Measurements from ENCODE around the gene OR2T6. TPM values are rescaled to one million over a fixed set of nuclear protein-coding genes. Genes with fewer than 3 reads are reported as not detected.

Gene OR2T6
- total RNA-seq, 2 experiments from 2014 or later: not detected

- H3K4me3 ChIP-seq (ENCODE audit: low read length): no peak overlapping the region
- H3K4me1 Mint-ChIP-seq (ENCODE audit: low read depth): no peaks in the 10 kb centered on the region
- TF ChIP-seq, protein P1, sequence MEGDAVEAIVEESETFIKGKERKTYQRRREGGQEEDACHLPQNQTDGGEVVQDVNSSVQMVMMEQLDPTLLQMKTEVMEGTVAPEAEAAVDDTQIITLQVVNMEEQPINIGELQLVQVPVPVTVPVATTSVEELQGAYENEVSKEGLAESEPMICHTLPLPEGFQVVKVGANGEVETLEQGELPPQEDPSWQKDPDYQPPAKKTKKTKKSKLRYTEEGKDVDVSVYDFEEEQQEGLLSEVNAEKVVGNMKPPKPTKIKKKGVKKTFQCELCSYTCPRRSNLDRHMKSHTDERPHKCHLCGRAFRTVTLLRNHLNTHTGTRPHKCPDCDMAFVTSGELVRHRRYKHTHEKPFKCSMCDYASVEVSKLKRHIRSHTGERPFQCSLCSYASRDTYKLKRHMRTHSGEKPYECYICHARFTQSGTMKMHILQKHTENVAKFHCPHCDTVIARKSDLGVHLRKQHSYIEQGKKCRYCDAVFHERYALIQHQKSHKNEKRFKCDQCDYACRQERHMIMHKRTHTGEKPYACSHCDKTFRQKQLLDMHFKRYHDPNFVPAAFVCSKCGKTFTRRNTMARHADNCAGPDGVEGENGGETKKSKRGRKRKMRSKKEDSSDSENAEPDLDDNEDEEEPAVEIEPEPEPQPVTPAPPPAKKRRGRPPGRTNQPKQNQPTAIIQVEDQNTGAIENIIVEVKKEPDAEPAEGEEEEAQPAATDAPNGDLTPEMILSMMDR (IDR thresholded peaks at IDR 0.05): no peak
- no peaks in the 10 kb centered on the region for H3K9me3 Mint-ChIP-seq
- H3K27ac Mint-ChIP-seq: no peak overlapping the region
- intact Hi-C loops (cut with DNase I, micrococcal nuclease): no loop called here
- H3K9me3 ChIP-seq (ENCODE audit: control insufficient read depth in 1 of 2, insufficient read depth in 1 of 2, low read length in 2 of 2): no peaks in the 10 kb centered on the region
- H3K27me3 ChIP-seq (ENCODE audit: control insufficient read depth in 1 of 2, insufficient read depth in 2 of 2, low read length in 2 of 2): peaks cover 0 to 3% of the 10 kb centered on the region in 2 experiments
- H3K36me3 ChIP-seq (ENCODE audit: insufficient read depth, low read length): no peaks in the 10 kb centered on the region
- CTCF ChIA-PET: no interaction called here
- no peaks in the 10 kb centered on the region for H3K36me3 Mint-ChIP-seq (ENCODE audit: low read depth)
- no peaks in the 10 kb centered on the region for H3K4me1 ChIP-seq (ENCODE audit: insufficient read depth, low read length)
- POLR2A ChIA-PET: no interaction called here
- H3K27ac ChIP-seq (ENCODE audit: low read depth in 1 of 2, low read length in 2 of 2): no peak overlapping the region
- DNase-seq (no peak), ATAC-seq (ENCODE audit: poor library complexity) (no peak)
- no peak overlapping the region for H3K4me3 Mint-ChIP-seq
- peaks cover 4% of the 10 kb centered on the region for H3K27me3 Mint-ChIP-seq
Measured at GRCh38 chr1:248359415-248359814, 16.1 kb upstream of the OR2T6 start.

- H3K27ac ChIP-seq (ENCODE audit: low read depth in 1 of 2, low read length in 2 of 2): no peak within 1 kb of the TSS
Measured at GRCh38 chr1:248361121-248361715, 14.3 kb upstream of the OR2T6 start, which contains the start of gene OR2T4. OR2T4 (plus strand) TSS chr1:248361665; CDS start chr1:248361665, 0 bp downstream.

GRCh38 chr1:248366609-248367008 is 8.9 kb upstream of the OR2T6 start:
- TF ChIP-seq, protein P1 (IDR thresholded peaks at IDR 0.05): no peak
- ATAC-seq (ENCODE audit: poor library complexity) (no peak), DNase-seq (no peak)
- Histone ChIP-seq H3K4me1 (ENCODE audit: insufficient read depth, low read length) (no peaks in the 10 kb centered on the region), H3K4me3 (ENCODE audit: low read length) (no peak overlapping the region), H3K36me3 (ENCODE audit: insufficient read depth, low read length) (no peaks in the 10 kb centered on the region), H3K27me3 (ENCODE audit: control insufficient read depth in 1 of 2, insufficient read depth in 2 of 2, low read length in 2 of 2) (no peaks in the 10 kb centered on the region), H3K9me3 (ENCODE audit: control insufficient read depth in 1 of 2, insufficient read depth in 1 of 2, low read length in 2 of 2) (no peaks in the 10 kb centered on the region), H3K27ac (ENCODE audit: low read depth in 1 of 2, low read length in 2 of 2) (no peak overlapping the region)
- Mint-ChIP-seq H3K27me3 (peaks cover 4% of the 10 kb centered on the region), H3K4me3 (no peak overlapping the region), H3K4me1 (ENCODE audit: low read depth) (no peaks in the 10 kb centered on the region), H3K27ac (no peak overlapping the region), H3K36me3 (ENCODE audit: low read depth) (no peaks in the 10 kb centered on the region), H3K9me3 (peaks cover 3% of the 10 kb centered on the region)
- CTCF ChIA-PET: no interaction called here
- POLR2A ChIA-PET: no interaction called here
- intact Hi-C loops (cut with DNase I, micrococcal nuclease): no loop called here

More at GRCh38 chr1:248361121-248361715, 14.3 kb upstream of the OR2T6 start, which contains the start of gene OR2T4:
- H3K36me3 ChIP-seq (ENCODE audit: insufficient read depth, low read length): no peaks in the 10 kb centered on the region
- ATAC-seq (ENCODE audit: poor library complexity) (no peak), DNase-seq (no peak)
- peaks cover 4% of the 10 kb centered on the region for H3K27me3 Mint-ChIP-seq
- H3K4me1 Mint-ChIP-seq (ENCODE audit: low read depth): no peaks in the 10 kb centered on the region
- H3K9me3 Mint-ChIP-seq: peaks cover 3% of the 10 kb centered on the region
- no peak within 1 kb of the TSS for H3K27ac Mint-ChIP-seq
- no peaks in the 10 kb centered on the region for H3K4me1 ChIP-seq (ENCODE audit: insufficient read depth, low read length)
- H3K36me3 Mint-ChIP-seq (ENCODE audit: low read depth): no peaks in the 10 kb centered on the region
- TF ChIP-seq, protein P1 (IDR thresholded peaks at IDR 0.05): no peak
- intact Hi-C loops (cut with DNase I, micrococcal nuclease): no loop called here
- CTCF ChIA-PET: no interaction called here
- POLR2A ChIA-PET: no interaction called here
- peaks cover 0 to 3% of the 10 kb centered on the region in 2 experiments for H3K27me3 ChIP-seq (ENCODE audit: control insufficient read depth in 1 of 2, insufficient read depth in 2 of 2, low read length in 2 of 2)
- no peaks in the 10 kb centered on the region for H3K9me3 ChIP-seq (ENCODE audit: control insufficient read depth in 1 of 2, insufficient read depth in 1 of 2, low read length in 2 of 2)
- H3K4me3 Mint-ChIP-seq: no peak within 1 kb of the TSS
- no peak within 1 kb of the TSS for H3K4me3 ChIP-seq (ENCODE audit: low read length)
